Thyroid gland (tissue), 4 donors: ENCODE results near the gene ZNF385C. TPM values are rescaled to one million over a fixed set of nuclear protein-coding genes. Genes with fewer than 3 reads are reported as not detected.

ENCODE experiments used
- DNase-seq, 2 donors: peaks; one replicate each; pipeline ENCODE4 v3.0.0-alpha.2; 2019
- H3K27ac ChIP-seq, 3 donors: fragments of 200-600 bp; sonication (generic); 1 replicate in 2 of 3; 2 replicates in 1 of 3; pipeline ENCODE4 v1.5.1; 2016 to 2019; ENCODE audit warnings: mild to moderate bottlenecking in 1 of 3, moderate library complexity in 1 of 3
- H3K27me3 ChIP-seq: fragments of 200-600 bp; sonication (generic); one replicate; pipeline ENCODE4 v1.5.1; 2019
- H3K36me3 ChIP-seq, 2 donors: fragments of 200-600 bp; sonication (generic); one replicate each; pipeline ENCODE4 v1.5.1; 2016 to 2019
- H3K4me1 ChIP-seq, 2 donors: fragments of 200-600 bp; sonication (generic); one replicate each; pipeline ENCODE4 v1.5.1; 2017 to 2019
- H3K4me3 ChIP-seq, 3 donors: fragments of 200-600 bp; sonication (generic); replicated peaks in 1 of 3; 1 replicate in 2 of 3; 2 replicates in 1 of 3; pipeline ENCODE4 v1.5.1; 2016; ENCODE audit warnings: mild to moderate bottlenecking in 1 of 3
- H3K9me3 ChIP-seq: fragments of 200-600 bp; sonication (generic); one replicate; pipeline ENCODE4 v1.5.1; 2017
- POLR2A ChIP-seq, 2 donors: fragments of 450-650 bp; IDR thresholded peaks; one replicate each; pipeline ENCODE4 v1.6.1; 2017; ENCODE audit warnings: antibody characterized with exemption in 2 of 2, mild to moderate bottlenecking in 2 of 2, moderate library complexity in 1 of 2
- WGBS, 2 donors: methylation state at CpG; one replicate each; pipeline ENCODE4 v1.1.5; 2017; 5-methylcytosine and 5-hydroxymethylcytosine counted together
- intact Hi-C: fragments of 100-400 bp; cut with DNase I; formaldehyde crosslinking; loops from one replicate; pipeline ENCODE4 v1.15.1; 2023
- total RNA-seq, 4 donors: library from RNA; depleted of rRNA; stranded (reverse); fragments of >200 nt; gene quantifications; one replicate each; pipeline ENCODE4 v1.2.3, GENCODE V29; 2016
- TF ChIP-seq, protein P1 (sequence below), 6 experiments: fragments of 200-600 bp in 3 of 6; fragments of 450-650 bp in 3 of 6; sonication (generic) in 3 of 6; IDR thresholded peaks; one replicate each; pipeline ENCODE4 v1.5.1; 2016 to 2019; ENCODE audit warnings: antibody characterized with exemption in 6 of 6, mild to moderate bottlenecking in 2 of 6, inconsistent platforms in 1 of 6, moderate library complexity in 1 of 6

Gene ZNF385C
- total RNA-seq, 4 donors from 2014 or later = 0.22 to 0.54 TPM; not detected in 2

DNA sequence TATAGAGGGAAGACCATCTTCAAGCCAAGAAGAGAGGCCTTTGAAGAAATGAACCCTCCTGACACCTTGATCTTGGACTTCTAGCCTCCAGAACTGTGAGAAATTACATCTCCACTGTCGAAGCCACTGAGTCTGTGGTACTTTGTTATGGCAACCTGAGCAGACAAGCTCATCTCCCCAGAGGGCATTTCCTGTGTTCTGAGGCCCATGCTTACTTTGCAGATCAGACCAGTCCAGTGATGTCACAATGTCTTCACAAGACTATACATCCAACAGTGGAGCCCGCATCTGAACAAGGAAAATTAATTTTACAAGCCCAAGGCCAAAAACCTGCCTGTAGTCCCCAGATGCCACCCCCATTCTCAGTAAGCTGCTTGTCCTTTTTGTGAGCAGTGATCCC, 33.1 kb downstream of the ZNF385C start:
- WGBS, 2 donors = 71 to 93% methylated on average over 2 of the region's 2 CpGs
- no peaks in the 10 kb centered on the region for H3K27me3 ChIP-seq
- TF ChIP-seq POLR2A (IDR thresholded peaks at IDR 0.05) = no peak
- TF ChIP-seq, protein P1, sequence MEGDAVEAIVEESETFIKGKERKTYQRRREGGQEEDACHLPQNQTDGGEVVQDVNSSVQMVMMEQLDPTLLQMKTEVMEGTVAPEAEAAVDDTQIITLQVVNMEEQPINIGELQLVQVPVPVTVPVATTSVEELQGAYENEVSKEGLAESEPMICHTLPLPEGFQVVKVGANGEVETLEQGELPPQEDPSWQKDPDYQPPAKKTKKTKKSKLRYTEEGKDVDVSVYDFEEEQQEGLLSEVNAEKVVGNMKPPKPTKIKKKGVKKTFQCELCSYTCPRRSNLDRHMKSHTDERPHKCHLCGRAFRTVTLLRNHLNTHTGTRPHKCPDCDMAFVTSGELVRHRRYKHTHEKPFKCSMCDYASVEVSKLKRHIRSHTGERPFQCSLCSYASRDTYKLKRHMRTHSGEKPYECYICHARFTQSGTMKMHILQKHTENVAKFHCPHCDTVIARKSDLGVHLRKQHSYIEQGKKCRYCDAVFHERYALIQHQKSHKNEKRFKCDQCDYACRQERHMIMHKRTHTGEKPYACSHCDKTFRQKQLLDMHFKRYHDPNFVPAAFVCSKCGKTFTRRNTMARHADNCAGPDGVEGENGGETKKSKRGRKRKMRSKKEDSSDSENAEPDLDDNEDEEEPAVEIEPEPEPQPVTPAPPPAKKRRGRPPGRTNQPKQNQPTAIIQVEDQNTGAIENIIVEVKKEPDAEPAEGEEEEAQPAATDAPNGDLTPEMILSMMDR (IDR thresholded peaks at IDR 0.05) = no peak
- H3K4me3 ChIP-seq = no peak overlapping the region
- H3K27ac ChIP-seq = no peak overlapping the region
- no peaks in the 10 kb centered on the region for H3K36me3 ChIP-seq
- H3K4me1 ChIP-seq = no peaks in the 10 kb centered on the region
- no peak for DNase-seq
- intact Hi-C loops = loop anchor here (5.0 kb wide), 1 partner anchor 52 kb away; no protein-coding TSS in a partner anchor
- H3K9me3 ChIP-seq = no peaks in the 10 kb centered on the region

DNA sequence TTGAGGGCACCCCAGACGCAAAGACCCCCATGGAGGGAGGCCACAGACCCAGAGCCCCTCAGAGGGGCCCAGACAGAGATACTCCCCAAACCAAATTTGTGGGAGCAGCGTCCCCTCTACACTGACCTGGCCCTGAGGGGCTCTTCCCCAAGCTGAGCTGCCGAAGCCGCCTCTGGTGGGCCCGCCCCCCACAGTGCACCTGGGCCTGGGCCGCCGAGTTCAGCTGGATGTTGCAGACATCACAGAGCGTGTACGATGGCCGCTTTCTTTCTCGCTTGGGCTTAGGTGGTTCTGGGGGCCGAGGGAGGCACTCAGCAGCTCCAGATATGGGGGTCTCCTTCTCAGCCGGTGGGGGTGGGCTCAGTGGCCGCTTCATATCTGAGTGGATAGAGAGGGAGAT, 35.6 kb downstream of the ZNF385C start:
- Histone ChIP-seq H3K27me3 (no peaks in the 10 kb centered on the region), H3K27ac (no peak overlapping the region), H3K4me3 (no peak overlapping the region), H3K9me3 (no peaks in the 10 kb centered on the region), H3K36me3 (no peaks in the 10 kb centered on the region), H3K4me1 (no peaks in the 10 kb centered on the region)
- TF ChIP-seq, protein P1 (IDR thresholded peaks at IDR 0.05) = no peak
- TF ChIP-seq POLR2A (IDR thresholded peaks at IDR 0.05) = no peak
- DNase-seq = no peak
- WGBS, 2 donors = 86 to 90% methylated on average over 3 to 14 of the region's 14 CpGs
- intact Hi-C loops = no loop called here

DNA sequence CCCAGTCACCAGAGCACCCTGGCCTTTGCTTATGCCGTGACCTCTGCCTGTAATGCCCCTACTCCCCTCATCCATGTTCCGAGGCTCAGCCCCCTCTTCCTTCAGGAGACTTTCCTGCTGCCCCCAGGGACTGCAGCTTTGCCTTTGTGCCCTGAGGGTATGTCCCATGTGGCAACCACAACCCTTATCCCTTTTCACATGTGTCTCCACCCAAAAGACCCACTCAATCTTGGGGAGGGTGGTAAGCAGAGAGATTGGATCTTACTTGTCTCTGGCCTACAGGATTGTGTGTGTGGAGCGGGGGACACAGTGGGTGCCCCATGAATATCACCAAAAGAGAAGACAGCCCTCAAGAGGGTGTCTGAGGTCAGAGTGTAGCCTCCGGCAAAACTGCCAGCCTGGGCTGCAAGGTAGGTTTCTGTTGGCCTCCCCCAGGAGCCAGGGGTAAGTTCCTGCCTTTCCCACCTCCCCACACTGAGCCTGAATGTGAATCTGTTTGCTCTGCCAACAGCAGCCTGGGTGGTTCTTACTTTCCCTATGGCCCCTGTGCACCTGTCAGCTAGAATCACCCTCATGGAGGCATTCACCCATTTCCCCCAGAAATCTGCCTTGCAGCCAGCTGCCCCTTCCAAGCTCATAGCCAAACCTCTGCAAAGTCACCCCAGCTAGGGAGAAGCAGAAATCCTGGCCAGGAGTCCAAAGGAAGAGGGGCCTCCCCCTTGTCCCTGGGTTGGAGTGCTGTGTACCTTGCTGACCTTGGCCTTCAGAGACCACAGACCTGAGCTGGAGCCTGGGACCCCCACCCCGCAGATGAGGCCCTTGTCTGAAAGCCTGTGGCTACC, 36.4 kb downstream of the ZNF385C start:
- Histone ChIP-seq H3K9me3 (no peaks in the 10 kb centered on the region), H3K4me1 (no peaks in the 10 kb centered on the region), H3K27ac (no peak overlapping the region), H3K4me3 (no peak overlapping the region), H3K36me3 (no peaks in the 10 kb centered on the region), H3K27me3 (no peaks in the 10 kb centered on the region)
- no peak for TF ChIP-seq POLR2A (IDR thresholded peaks at IDR 0.05)
- 65 to 67% methylated on average over 4 to 5 of the region's 5 CpGs for WGBS, 2 donors
- intact Hi-C loops = no loop called here
- DNase-seq = no peak

DNA sequence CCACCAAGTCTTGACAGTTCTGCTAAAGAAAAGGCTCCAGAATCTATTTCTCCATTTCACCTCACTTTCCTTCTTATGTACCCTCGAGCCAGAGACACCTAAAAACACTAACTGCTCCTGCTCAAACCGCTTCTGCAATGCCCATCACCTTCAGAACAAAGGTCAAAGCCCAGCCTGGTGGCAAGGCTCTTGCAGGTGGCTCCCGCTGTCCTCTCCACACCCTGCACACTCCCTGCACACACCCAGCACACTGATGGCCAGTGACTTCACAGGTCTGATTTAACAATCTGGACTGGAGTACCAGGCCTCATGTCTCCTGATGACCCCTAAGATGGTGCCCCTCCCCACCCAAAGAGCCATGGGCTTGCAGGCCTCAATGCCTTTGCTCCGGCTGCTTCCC, 38.0 kb downstream of the ZNF385C start:
- H3K27ac ChIP-seq = no peak overlapping the region
- no peak overlapping the region for H3K4me3 ChIP-seq
- WGBS, 2 donors = 89 to 90% methylated on average over 4 of the region's 4 CpGs
- TF ChIP-seq, protein P1 (IDR thresholded peaks at IDR 0.05) = no peak
- TF ChIP-seq POLR2A (IDR thresholded peaks at IDR 0.05) = no peak
- no peaks in the 10 kb centered on the region for H3K9me3 ChIP-seq
- no peaks in the 10 kb centered on the region for H3K27me3 ChIP-seq
- no peaks in the 10 kb centered on the region for H3K36me3 ChIP-seq
- H3K4me1 ChIP-seq = no peaks in the 10 kb centered on the region
- DNase-seq = no peak
- intact Hi-C loops = no loop called here

DNA sequence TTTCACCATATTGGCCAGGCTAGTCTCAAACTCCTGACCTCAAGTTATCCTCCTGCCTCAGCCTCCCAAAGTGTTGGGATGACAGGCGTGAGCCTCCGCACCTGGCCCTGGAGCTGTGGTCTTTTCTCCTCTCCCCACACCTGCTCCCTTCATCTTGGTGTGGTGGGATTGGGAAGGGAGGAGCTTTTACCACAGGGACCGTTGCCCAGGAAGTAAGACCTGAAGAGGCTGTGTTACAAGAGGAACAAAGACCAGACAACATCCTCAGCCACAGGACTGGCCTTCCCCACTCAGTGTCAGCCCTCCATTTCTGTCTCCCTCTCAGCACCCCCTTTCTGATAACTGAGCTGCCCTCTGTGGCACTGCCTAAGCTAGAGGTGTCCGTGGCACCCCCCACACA, 38.5 kb downstream of the ZNF385C start:
- H3K27ac ChIP-seq = no peak overlapping the region
- intact Hi-C loops = no loop called here
- TF ChIP-seq POLR2A (IDR thresholded peaks at IDR 0.05) = no peak
- TF ChIP-seq, protein P1 (IDR thresholded peaks at IDR 0.05) = no peak
- WGBS, 2 donors = 67 to 77% methylated on average over 4 of the region's 4 CpGs
- no peak overlapping the region for H3K4me3 ChIP-seq
- H3K4me1 ChIP-seq = no peaks in the 10 kb centered on the region
- no peaks in the 10 kb centered on the region for H3K9me3 ChIP-seq
- no peaks in the 10 kb centered on the region for H3K36me3 ChIP-seq
- no peak for DNase-seq
- H3K27me3 ChIP-seq = no peaks in the 10 kb centered on the region
